PC-3 (cell line): ENCODE data around the gene SEPTIN3. TPM values are rescaled to one million over a fixed set of nuclear protein-coding genes. Genes with fewer than 3 reads are reported as not detected.
A peak's percentile ranks its signal among the peaks of the same experiment; 100 is the strongest.

Source experiments
- ATAC-seq: fragments of 200-7000 bp; cut with Tn5 transposase; 2 replicates; pipeline ENCODE4 v1.9.1; 2020; ENCODE audit warnings: mild to moderate bottlenecking, moderate library complexity
- BruUV-seq: library from RNA; stranded (reverse); fragments of 400-500 nt; replicated peaks from 2 replicates; lab custom pipeline; 2021; lab: Mats Ljungman, UMichigan
- CTCF ChIA-PET: fragments of 300-600 bp; sonication (Branson Sonifier 250); formaldehyde crosslinking; loops from one replicate; lab custom pipeline; 2022; ENCODE audit warnings: antibody characterized with exemption; lab: Charles Lee
- POLR2A ChIA-PET: fragments of 300-600 bp; sonication (Branson Sonifier 250); formaldehyde crosslinking; loops from one replicate; lab custom pipeline; 2022; ENCODE audit warnings: antibody characterized with exemption; ENCODE audit not compliant: unreplicated experiment; lab: Charles Lee
- DNase-seq: peaks from one replicate; pipeline ENCODE4 v3.0.0-alpha.2; 2015
- H2AFZ ChIP-seq: fragments of 300-600 bp; sonication (generic); 2 replicates; pipeline ENCODE4 v1.6.0; 2016; ENCODE audit warnings: antibody characterized with exemption, low read length
- H3F3A ChIP-seq: fragments of 300-600 bp; sonication (generic); one replicate; pipeline ENCODE4 v1.6.0; 2017; ENCODE audit warnings: antibody characterized with exemption, low read length, control low read depth, mild to moderate bottlenecking; ENCODE audit not compliant: unreplicated experiment
- H3K27ac ChIP-seq: fragments of 300-600 bp; sonication (generic); 2 replicates; pipeline ENCODE4 v1.5.1; 2016; ENCODE audit warnings: mild to moderate bottlenecking, low read length
- H3K27me3 ChIP-seq: fragments of 300-600 bp; sonication (generic); 2 replicates; pipeline ENCODE4 v1.6.1; 2016; ENCODE audit warnings: low read length, mixed read lengths
- H3K36me3 ChIP-seq: fragments of 300-600 bp; sonication (generic); 2 replicates; pipeline ENCODE4 v1.6.1; 2016; ENCODE audit warnings: low read depth, mixed run types, low read length, mixed read lengths
- H3K4me1 ChIP-seq: fragments of 300-600 bp; sonication (generic); 2 replicates; pipeline ENCODE4 v1.5.1; 2016; ENCODE audit warnings: low read length; ENCODE audit not compliant: insufficient read depth
- H3K4me2 ChIP-seq: fragments of 300-600 bp; sonication (generic); 2 replicates; pipeline ENCODE4 v1.6.0; 2016; ENCODE audit warnings: low read length
- H3K4me3 ChIP-seq: fragments of 300-600 bp; sonication (generic); 2 replicates; pipeline ENCODE4 v1.5.1; 2016; ENCODE audit warnings: mild to moderate bottlenecking, low read length, mixed read lengths
- H3K79me2 ChIP-seq: fragments of 300-600 bp; sonication (generic); 2 replicates; pipeline ENCODE4 v1.6.1; 2017; ENCODE audit warnings: low read length, mixed read lengths
- H3K9ac ChIP-seq: fragments of 300-600 bp; sonication (generic); 2 replicates; pipeline ENCODE4 v1.6.0; 2016; ENCODE audit warnings: mild to moderate bottlenecking, low read length
- H3K9me2 ChIP-seq: fragments of 300-600 bp; sonication (generic); replicated peaks from 2 replicates; pipeline ENCODE4 v1.6.1; 2016; ENCODE audit warnings: mixed run types, low read length, mixed read lengths
- H3K9me3 ChIP-seq: fragments of 300-600 bp; sonication (generic); 2 replicates; pipeline ENCODE4 v1.6.1; 2016; ENCODE audit warnings: low read length, mixed read lengths
- H4K20me1 ChIP-seq: fragments of 300-600 bp; sonication (generic); 2 replicates; pipeline ENCODE4 v1.6.1; 2016; ENCODE audit warnings: low read length, mixed read lengths
- EZH2 ChIP-seq: fragments of 300-600 bp; sonication (generic); IDR thresholded peaks from one replicate; pipeline ENCODE4 v1.6.1; 2017; ENCODE audit warnings: antibody characterized with exemption, mild to moderate bottlenecking, low read length; ENCODE audit not compliant: unreplicated experiment
- EZH2phosphoT487 ChIP-seq: fragments of 300-600 bp; sonication (generic); IDR thresholded peaks from 2 replicates; pipeline ENCODE4 v1.6.1; 2018; ENCODE audit warnings: mild to moderate bottlenecking, antibody characterized with exemption, low read length, borderline replicate concordance
- intact Hi-C: fragments of 100-400 bp; cut with micrococcal nuclease; formaldehyde crosslinking; loops from 2 replicates; pipeline ENCODE4 v1.9.0; 2023
- total RNA-seq: library from RNA; depleted of rRNA; stranded (reverse); fragments of >200 nt; gene quantifications from 2 replicates; pipeline ENCODE4 v1.2.3, GENCODE V29; 2014
- TF ChIP-seq, protein P1 (sequence below): fragments of 300-600 bp; sonication (generic); conservative IDR thresholded peaks from 2 replicates; pipeline ENCODE4 v1.5.1; 2017; ENCODE audit warnings: antibody characterized with exemption, low read depth, mild to moderate bottlenecking, low read length

The SEPTIN3 gene
- total RNA-seq, 1 experiment from 2014 or later = 1.2 TPM

GRCh38 chr22:41966225-41966606, 3.0 kb upstream of the SEPTIN3 start:
- Histone ChIP-seq H3K4me3 (no peak overlapping the region), H3K36me3 (no peaks in the 10 kb centered on the region), H4K20me1 (no peaks in the 10 kb centered on the region), H3K9ac (no peak overlapping the region), H3K4me1 (no peaks in the 10 kb centered on the region), H3K4me2 (no peak overlapping the region), H2AFZ (no peak overlapping the region), H3K27ac (no peak overlapping the region), H3K9me2 (no peaks in the 10 kb centered on the region), H3F3A (no peaks in the 10 kb centered on the region), H3K27me3 (no peaks in the 10 kb centered on the region), H3K79me2 (no peaks in the 10 kb centered on the region), H3K9me3 (no peaks in the 10 kb centered on the region)
- TF ChIP-seq EZH2 (no peak), EZH2phosphoT487 (no peak)
- TF ChIP-seq, protein P1, sequence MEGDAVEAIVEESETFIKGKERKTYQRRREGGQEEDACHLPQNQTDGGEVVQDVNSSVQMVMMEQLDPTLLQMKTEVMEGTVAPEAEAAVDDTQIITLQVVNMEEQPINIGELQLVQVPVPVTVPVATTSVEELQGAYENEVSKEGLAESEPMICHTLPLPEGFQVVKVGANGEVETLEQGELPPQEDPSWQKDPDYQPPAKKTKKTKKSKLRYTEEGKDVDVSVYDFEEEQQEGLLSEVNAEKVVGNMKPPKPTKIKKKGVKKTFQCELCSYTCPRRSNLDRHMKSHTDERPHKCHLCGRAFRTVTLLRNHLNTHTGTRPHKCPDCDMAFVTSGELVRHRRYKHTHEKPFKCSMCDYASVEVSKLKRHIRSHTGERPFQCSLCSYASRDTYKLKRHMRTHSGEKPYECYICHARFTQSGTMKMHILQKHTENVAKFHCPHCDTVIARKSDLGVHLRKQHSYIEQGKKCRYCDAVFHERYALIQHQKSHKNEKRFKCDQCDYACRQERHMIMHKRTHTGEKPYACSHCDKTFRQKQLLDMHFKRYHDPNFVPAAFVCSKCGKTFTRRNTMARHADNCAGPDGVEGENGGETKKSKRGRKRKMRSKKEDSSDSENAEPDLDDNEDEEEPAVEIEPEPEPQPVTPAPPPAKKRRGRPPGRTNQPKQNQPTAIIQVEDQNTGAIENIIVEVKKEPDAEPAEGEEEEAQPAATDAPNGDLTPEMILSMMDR = no peak
- intact Hi-C loops = loop anchor here (1.0 to 2.0 kb wide), 4 partner anchors 105 to 479 kb away; partner anchors contain the start of genes NAGA and NDUFA6
- no TSS peak for BruUV-seq
- no peak for DNase-seq
- ATAC-seq = no peak
- POLR2A ChIA-PET = no interaction called here
- CTCF ChIA-PET = interaction anchor here (0.5 kb wide), 1 partner anchor 29 kb away, joined by 4 read pairs; no protein-coding TSS in a partner anchor

DNA sequence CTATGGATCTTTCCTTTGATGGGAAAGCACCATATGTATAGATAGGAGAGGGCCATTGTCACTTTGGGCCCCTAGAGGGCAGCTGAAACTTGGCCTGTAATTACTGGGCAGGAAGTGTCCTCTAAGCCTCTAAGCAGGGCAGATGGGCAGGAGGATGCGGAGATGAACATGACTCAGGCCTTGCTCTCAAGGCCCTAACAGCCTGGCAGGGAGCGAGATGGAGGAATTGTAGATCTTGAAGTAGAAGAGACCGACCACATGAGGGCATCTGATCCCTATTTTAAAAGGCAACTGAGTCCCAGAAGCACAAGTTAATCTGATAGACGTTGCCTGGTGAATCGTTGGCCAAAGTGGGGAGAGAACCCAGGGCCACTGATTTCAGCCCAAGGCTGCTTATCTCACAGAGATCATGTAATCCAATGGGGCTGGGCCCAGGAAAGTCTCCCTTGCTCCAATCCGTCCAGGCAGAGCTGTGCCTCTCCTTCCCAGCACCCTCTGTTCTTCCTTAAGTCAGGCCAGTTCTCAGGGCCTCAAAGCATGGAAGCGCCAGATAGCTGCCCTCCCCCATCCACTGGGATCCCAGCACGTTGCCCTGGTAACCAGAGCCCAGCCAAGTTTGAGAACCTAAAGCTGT, 2.5 kb upstream of the SEPTIN3 start:
- no peaks in the 10 kb centered on the region for H3K9me3 ChIP-seq
- H2AFZ ChIP-seq = no peak overlapping the region
- H3K36me3 ChIP-seq = no peaks in the 10 kb centered on the region
- ChIA-PET POLR2A (no interaction called here), CTCF (interaction anchor here (0.5 to 1.0 kb wide), 2 partner anchors 9 to 28 kb away, joined by 3 to 4 read pairs; no protein-coding TSS in a partner anchor)
- H3F3A ChIP-seq = no peaks in the 10 kb centered on the region
- no peak overlapping the region for H3K9ac ChIP-seq
- no peak overlapping the region for H3K27ac ChIP-seq
- no peaks in the 10 kb centered on the region for H3K9me2 ChIP-seq
- TF ChIP-seq, protein P1 = peak; percentile 66
- TF ChIP-seq EZH2phosphoT487 = no peak
- no peak for TF ChIP-seq EZH2
- intact Hi-C loops = loop anchor here (1.0 to 2.0 kb wide), 4 partner anchors 104 to 478 kb away; partner anchors contain the start of genes NAGA and NDUFA6
- no TSS peak for BruUV-seq
- H3K4me2 ChIP-seq = no peak overlapping the region
- ATAC-seq (peak; percentile 98), DNase-seq (peak; percentile 80)
- no peaks in the 10 kb centered on the region for H3K27me3 ChIP-seq
- no peaks in the 10 kb centered on the region for H4K20me1 ChIP-seq
- H3K79me2 ChIP-seq = no peaks in the 10 kb centered on the region
- H3K4me1 ChIP-seq = no peaks in the 10 kb centered on the region
- H3K4me3 ChIP-seq = no peak overlapping the region

- no peaks in the 10 kb centered on the region for H3K4me1 ChIP-seq
- DNase-seq (no peak), ATAC-seq (no peak)
- H3K9ac ChIP-seq = no peak overlapping the region
- TF ChIP-seq, protein P1 = no peak
- TF ChIP-seq EZH2phosphoT487 (no peak), EZH2 (no peak)
- H3K27me3 ChIP-seq = no peaks in the 10 kb centered on the region
- no peaks in the 10 kb centered on the region for H3K36me3 ChIP-seq
- no peak overlapping the region for H2AFZ ChIP-seq
- intact Hi-C loops = no loop called here
- ChIA-PET CTCF (no interaction called here), POLR2A (no interaction called here)
- no TSS peak for BruUV-seq
- H3K4me3 ChIP-seq = no peak overlapping the region
- no peak overlapping the region for H3K4me2 ChIP-seq
- no peaks in the 10 kb centered on the region for H3K79me2 ChIP-seq
- H3K9me2 ChIP-seq = no peaks in the 10 kb centered on the region
- H3F3A ChIP-seq = no peaks in the 10 kb centered on the region
- no peak overlapping the region for H3K27ac ChIP-seq
- no peaks in the 10 kb centered on the region for H3K9me3 ChIP-seq
- H4K20me1 ChIP-seq = no peaks in the 10 kb centered on the region
Observed at GRCh38 chr22:41968601-41969000, 642 bp upstream of the SEPTIN3 start.
